ENCODE measurements around the gene RNPEP.

Gene RNPEP

DNA sequence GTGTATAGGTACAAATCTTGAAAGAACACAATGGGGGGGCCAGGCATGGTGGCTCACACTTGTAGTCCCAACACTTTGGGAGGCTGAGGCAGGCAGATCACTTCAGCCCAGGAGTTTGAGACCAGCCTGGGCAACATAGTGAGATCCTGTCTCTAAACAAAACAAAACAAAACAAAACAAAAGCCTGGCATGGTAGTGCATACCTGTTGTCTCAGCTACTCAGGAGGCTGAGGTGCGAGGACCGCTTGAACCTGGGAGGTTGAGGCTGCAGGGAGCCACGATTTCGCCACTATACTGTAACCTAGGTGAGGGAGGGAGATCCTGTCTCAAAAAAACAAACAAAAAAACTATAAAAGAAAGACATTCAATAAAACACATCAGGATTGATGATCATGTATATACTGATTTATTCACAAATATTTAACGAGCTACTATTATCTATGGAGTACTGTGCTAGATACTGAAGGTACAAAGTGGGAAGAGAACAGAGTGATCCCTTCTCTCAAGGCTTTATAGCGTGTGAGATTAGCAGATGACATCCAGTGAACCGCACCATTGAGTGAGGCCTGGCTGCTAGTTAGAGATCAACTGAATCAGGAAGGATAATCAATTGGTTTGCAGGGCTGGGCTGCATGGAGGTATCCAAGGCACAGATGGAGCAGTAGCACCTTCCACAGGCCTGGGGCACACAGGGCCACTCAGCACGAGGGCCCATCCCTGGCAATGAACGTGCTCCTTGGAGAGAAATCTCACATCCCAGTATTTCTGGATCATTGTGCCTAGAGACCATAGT is 54.3 kb downstream of the RNPEP start:
- no peak overlapping the region for H3K23ac ChIP-seq (ENCODE audit: low read length in 2 of 2)
- no peak overlapping the region for H3K4ac ChIP-seq (ENCODE audit: low read depth in 1 of 2, low read length in 2 of 2)
- no peaks in the 10 kb centered on the region for H3K79me1 ChIP-seq (replicated peaks; ENCODE audit: low read length, poor library complexity, severe bottlenecking)
- H2AK5ac ChIP-seq (ENCODE audit: low read length, severe bottlenecking), result peak overlapping the region; percentile 55
- no peak overlapping the region for H2AFZ ChIP-seq (ENCODE audit: low read depth, low read length)
- no peak overlapping the region for H3K9ac ChIP-seq (ENCODE audit: low read length)
- H4K8ac ChIP-seq (ENCODE audit: low read length), result no peak overlapping the region
- no peak overlapping the region for H4K91ac ChIP-seq (ENCODE audit: low read length)
- peaks cover 14% of the 10 kb centered on the region for H3K4me1 ChIP-seq (ENCODE audit: control insufficient read depth, insufficient read depth, low read depth, low read length)
- H2BK120ac ChIP-seq (ENCODE audit: low read depth, low read length), result no peak overlapping the region
- no peak overlapping the region for H2BK5ac ChIP-seq (ENCODE audit: low read depth, low read length, poor library complexity, severe bottlenecking)
- no peak overlapping the region for H2BK15ac ChIP-seq (ENCODE audit: low read depth, poor library complexity, severe bottlenecking)
- WGBS, result 96% methylated on average over 7 of the region's 9 CpGs
- no peak overlapping the region for H3K4me2 ChIP-seq (ENCODE audit: low read length, poor library complexity, severe bottlenecking)
- no peak for DNase-seq
- H3K27ac ChIP-seq (ENCODE audit: low read length, poor library complexity, severe bottlenecking), result no peak overlapping the region
- no peak overlapping the region for H3K18ac ChIP-seq (ENCODE audit: low read depth in 1 of 2, low read length in 2 of 2)
- H3K9me3 ChIP-seq (ENCODE audit: control insufficient read depth, low read length), result no peaks in the 10 kb centered on the region
- H3K4me3 ChIP-seq (ENCODE audit: insufficient read depth in 1 of 2, low read depth in 1 of 2, low read length in 2 of 2), result no peak overlapping the region
- no peaks in the 10 kb centered on the region for H3K27me3 ChIP-seq (ENCODE audit: control insufficient read depth in 1 of 2, insufficient read depth in 1 of 2, low read length in 2 of 2)
- H3K14ac ChIP-seq (ENCODE audit: low read length in 2 of 2), result no peak overlapping the region
- no peak overlapping the region for H2BK12ac ChIP-seq (ENCODE audit: low read length in 2 of 2)
- no peaks in the 10 kb centered on the region for H3K36me3 ChIP-seq (ENCODE audit: control insufficient read depth in 1 of 2, insufficient read depth in 2 of 2, low read depth in 1 of 2, low read length in 2 of 2)

DNA sequence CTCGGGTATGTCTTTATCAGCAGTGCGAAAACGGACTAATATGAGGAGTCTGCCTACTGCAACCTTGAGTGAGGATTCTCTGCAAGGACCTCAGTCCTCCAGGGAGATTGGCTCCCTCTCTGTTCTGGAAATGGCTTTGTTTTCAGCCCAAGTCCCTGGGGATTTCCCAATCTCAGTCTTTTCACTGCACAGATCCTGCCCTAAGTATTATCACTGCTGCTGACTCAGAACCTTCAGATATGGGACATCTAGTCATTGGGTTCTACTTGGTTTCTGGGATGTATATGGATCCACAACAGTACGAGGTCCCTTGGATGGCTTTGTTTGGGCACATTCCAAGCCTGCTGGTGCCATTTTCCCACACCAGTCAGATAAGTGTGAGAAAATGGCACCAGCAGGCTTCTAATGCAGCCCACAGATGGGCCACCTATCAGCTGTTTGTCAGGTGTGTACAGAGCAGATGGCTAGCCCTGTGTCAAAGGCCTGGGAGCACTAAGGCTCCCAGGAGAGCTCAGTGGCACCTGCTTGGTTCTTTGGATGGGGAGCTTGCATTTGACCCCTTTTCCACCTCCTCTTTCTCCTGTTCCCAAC is 55.4 kb downstream of the RNPEP start:
- Histone ChIP-seq H3K4me1 (ENCODE audit: control insufficient read depth, insufficient read depth, low read depth, low read length) (peaks cover 17% of the 10 kb centered on the region), H3K4me3 (ENCODE audit: insufficient read depth in 1 of 2, low read depth in 1 of 2, low read length in 2 of 2) (no peak overlapping the region), H2AFZ (ENCODE audit: low read depth, low read length) (no peak overlapping the region), H3K79me1 (replicated peaks; ENCODE audit: low read length, poor library complexity, severe bottlenecking) (no peaks in the 10 kb centered on the region), H3K27ac (ENCODE audit: low read length, poor library complexity, severe bottlenecking) (no peak overlapping the region), H2BK12ac (ENCODE audit: low read length in 2 of 2) (no peak overlapping the region), H3K4me2 (ENCODE audit: low read length, poor library complexity, severe bottlenecking) (no peak overlapping the region), H3K27me3 (ENCODE audit: control insufficient read depth in 1 of 2, insufficient read depth in 1 of 2, low read length in 2 of 2) (no peaks in the 10 kb centered on the region), H2BK15ac (ENCODE audit: low read depth, poor library complexity, severe bottlenecking) (no peak overlapping the region), H4K91ac (ENCODE audit: low read length) (no peak overlapping the region), H3K23ac (ENCODE audit: low read length in 2 of 2) (no peak overlapping the region), H3K9me3 (ENCODE audit: control insufficient read depth, low read length) (no peaks in the 10 kb centered on the region), H3K36me3 (ENCODE audit: control insufficient read depth in 1 of 2, insufficient read depth in 2 of 2, low read depth in 1 of 2, low read length in 2 of 2) (no peaks in the 10 kb centered on the region), H2BK5ac (ENCODE audit: low read depth, low read length, poor library complexity, severe bottlenecking) (no peak overlapping the region), H4K8ac (ENCODE audit: low read length) (no peak overlapping the region), H3K18ac (ENCODE audit: low read depth in 1 of 2, low read length in 2 of 2) (no peak overlapping the region), H3K14ac (ENCODE audit: low read length in 2 of 2) (no peak overlapping the region), H2AK5ac (ENCODE audit: low read length, severe bottlenecking) (peak overlapping the region; percentile 75), H3K9ac (ENCODE audit: low read length) (no peak overlapping the region), H3K4ac (ENCODE audit: low read depth in 1 of 2, low read length in 2 of 2) (no peak overlapping the region), H2BK120ac (ENCODE audit: low read depth, low read length) (no peak overlapping the region)
- 93% methylated on average over 4 of the region's 4 CpGs for WGBS
- DNase-seq, result peak; percentile 53

DNA sequence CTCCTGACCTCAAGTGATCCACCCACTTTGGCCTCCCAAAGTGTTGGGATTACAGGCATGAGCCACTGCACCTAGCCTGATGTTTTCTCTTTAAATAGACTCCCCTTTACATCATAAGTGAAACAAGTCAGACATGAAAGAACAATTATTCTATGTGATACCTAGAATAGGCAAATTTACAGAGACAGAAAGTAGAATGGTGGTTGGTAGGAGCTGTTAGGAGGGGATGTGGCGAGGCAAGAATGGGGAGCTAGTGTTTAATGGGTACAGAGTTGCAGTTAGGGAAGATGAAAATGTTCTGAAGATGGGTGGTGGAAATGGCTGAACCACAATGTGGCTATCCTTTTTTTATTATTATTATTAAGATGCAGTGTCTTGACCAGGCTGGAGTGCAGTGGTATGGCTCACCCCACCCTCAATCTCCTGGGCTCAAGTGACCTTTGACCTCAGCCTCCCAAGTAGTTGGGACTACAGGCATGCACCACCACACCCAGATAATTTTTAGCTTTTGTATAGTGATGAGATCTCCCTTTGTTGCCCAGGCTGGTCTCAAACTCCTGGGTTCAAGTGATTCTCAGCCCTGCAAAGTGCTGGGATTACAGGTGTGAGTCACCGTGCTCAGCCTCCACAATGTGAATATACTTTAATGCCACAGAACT is 56.4 kb downstream of the RNPEP start:
- no peak overlapping the region for H3K23ac ChIP-seq (ENCODE audit: low read length in 2 of 2)
- no peaks in the 10 kb centered on the region for H3K36me3 ChIP-seq (ENCODE audit: control insufficient read depth in 1 of 2, insufficient read depth in 2 of 2, low read depth in 1 of 2, low read length in 2 of 2)
- no peak overlapping the region for H3K4me2 ChIP-seq (ENCODE audit: low read length, poor library complexity, severe bottlenecking)
- H2BK5ac ChIP-seq (ENCODE audit: low read depth, low read length, poor library complexity, severe bottlenecking), result no peak overlapping the region
- H3K9ac ChIP-seq (ENCODE audit: low read length), result no peak overlapping the region
- H3K18ac ChIP-seq (ENCODE audit: low read depth in 1 of 2, low read length in 2 of 2), result no peak overlapping the region
- no peaks in the 10 kb centered on the region for H3K9me3 ChIP-seq (ENCODE audit: control insufficient read depth, low read length)
- no peak overlapping the region for H4K91ac ChIP-seq (ENCODE audit: low read length)
- H3K4me1 ChIP-seq (ENCODE audit: control insufficient read depth, insufficient read depth, low read depth, low read length), result peaks cover 19% of the 10 kb centered on the region
- no peak overlapping the region for H2BK12ac ChIP-seq (ENCODE audit: low read length in 2 of 2)
- no peaks in the 10 kb centered on the region for H3K79me1 ChIP-seq (replicated peaks; ENCODE audit: low read length, poor library complexity, severe bottlenecking)
- no peak overlapping the region for H3K14ac ChIP-seq (ENCODE audit: low read length in 2 of 2)
- H3K27ac ChIP-seq (ENCODE audit: low read length, poor library complexity, severe bottlenecking), result no peak overlapping the region
- H3K4me3 ChIP-seq (ENCODE audit: insufficient read depth in 1 of 2, low read depth in 1 of 2, low read length in 2 of 2), result no peak overlapping the region
- H2BK120ac ChIP-seq (ENCODE audit: low read depth, low read length), result no peak overlapping the region
- no peak overlapping the region for H3K4ac ChIP-seq (ENCODE audit: low read depth in 1 of 2, low read length in 2 of 2)
- no peak overlapping the region for H4K8ac ChIP-seq (ENCODE audit: low read length)
- no peak overlapping the region for H2AFZ ChIP-seq (ENCODE audit: low read depth, low read length)
- 91% methylated on average over 2 of the region's 2 CpGs for whole genome bisulfite sequencing
- H2BK15ac ChIP-seq (ENCODE audit: low read depth, poor library complexity, severe bottlenecking), result no peak overlapping the region
- no peak overlapping the region for H2AK5ac ChIP-seq (ENCODE audit: low read length, severe bottlenecking)
- no peak for DNase-seq
- no peaks in the 10 kb centered on the region for H3K27me3 ChIP-seq (ENCODE audit: control insufficient read depth in 1 of 2, insufficient read depth in 1 of 2, low read length in 2 of 2)

DNA sequence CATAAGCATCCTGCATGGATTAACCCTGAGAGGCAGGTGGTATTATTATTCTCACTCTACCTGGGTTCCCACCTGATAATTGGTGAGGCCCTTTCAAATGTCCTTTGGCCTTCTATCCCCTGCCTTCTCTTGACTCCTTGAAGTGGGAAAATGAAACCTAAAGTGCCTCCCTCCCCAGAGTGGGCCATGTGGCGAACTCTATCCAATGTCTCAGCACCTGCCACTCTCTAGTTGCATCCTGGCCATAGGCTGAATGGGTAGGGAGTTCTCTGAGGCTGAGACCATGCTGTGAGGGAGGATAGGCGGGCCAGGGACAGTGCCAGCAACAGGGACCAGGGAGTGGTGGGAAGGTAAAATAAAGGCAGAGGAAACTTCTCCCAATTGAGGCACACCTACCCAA is 63.3 kb downstream of the RNPEP start:
- H2BK5ac ChIP-seq (ENCODE audit: low read depth, low read length, poor library complexity, severe bottlenecking), result no peak overlapping the region
- no peak overlapping the region for H2AFZ ChIP-seq (ENCODE audit: low read depth, low read length)
- DNase-seq, result no peak
- H4K8ac ChIP-seq (ENCODE audit: low read length), result no peak overlapping the region
- H3K23ac ChIP-seq (ENCODE audit: low read length in 2 of 2), result no peak overlapping the region
- H3K4me2 ChIP-seq (ENCODE audit: low read length, poor library complexity, severe bottlenecking), result no peak overlapping the region
- peaks cover 7% of the 10 kb centered on the region for H3K4me1 ChIP-seq (ENCODE audit: control insufficient read depth, insufficient read depth, low read depth, low read length)
- 93% methylated on average over 2 of the region's 2 CpGs for WGBS
- H2BK12ac ChIP-seq (ENCODE audit: low read length in 2 of 2), result no peak overlapping the region
- no peak overlapping the region for H2BK120ac ChIP-seq (ENCODE audit: low read depth, low read length)
- peaks cover 0 to 12% of the 10 kb centered on the region in 2 experiments for H3K27me3 ChIP-seq (ENCODE audit: control insufficient read depth in 1 of 2, insufficient read depth in 1 of 2, low read length in 2 of 2)
- no peaks in the 10 kb centered on the region for H3K79me1 ChIP-seq (replicated peaks; ENCODE audit: low read length, poor library complexity, severe bottlenecking)
- H3K18ac ChIP-seq (ENCODE audit: low read depth in 1 of 2, low read length in 2 of 2), result no peak overlapping the region
- no peak overlapping the region for H3K27ac ChIP-seq (ENCODE audit: low read length, poor library complexity, severe bottlenecking)
- no peaks in the 10 kb centered on the region for H3K9me3 ChIP-seq (ENCODE audit: control insufficient read depth, low read length)
- no peak overlapping the region for H3K14ac ChIP-seq (ENCODE audit: low read length in 2 of 2)
- H3K4me3 ChIP-seq (ENCODE audit: insufficient read depth in 1 of 2, low read depth in 1 of 2, low read length in 2 of 2), result no peak overlapping the region
- H3K4ac ChIP-seq (ENCODE audit: low read depth in 1 of 2, low read length in 2 of 2), result no peak overlapping the region
- H3K36me3 ChIP-seq (ENCODE audit: control insufficient read depth in 1 of 2, insufficient read depth in 2 of 2, low read depth in 1 of 2, low read length in 2 of 2), result no peaks in the 10 kb centered on the region
- no peak overlapping the region for H2BK15ac ChIP-seq (ENCODE audit: low read depth, poor library complexity, severe bottlenecking)
- no peak overlapping the region for H4K91ac ChIP-seq (ENCODE audit: low read length)
- H3K9ac ChIP-seq (ENCODE audit: low read length), result no peak overlapping the region
- H2AK5ac ChIP-seq (ENCODE audit: low read length, severe bottlenecking), result no peak overlapping the region

Measured in mesenchymal stem cell (in vitro differentiated cells and primary cell).